ENCODE data around the gene CCT3.
A peak's percentile ranks its signal among the peaks of the same experiment; 100 is the strongest.

Gene CCT3

DNA sequence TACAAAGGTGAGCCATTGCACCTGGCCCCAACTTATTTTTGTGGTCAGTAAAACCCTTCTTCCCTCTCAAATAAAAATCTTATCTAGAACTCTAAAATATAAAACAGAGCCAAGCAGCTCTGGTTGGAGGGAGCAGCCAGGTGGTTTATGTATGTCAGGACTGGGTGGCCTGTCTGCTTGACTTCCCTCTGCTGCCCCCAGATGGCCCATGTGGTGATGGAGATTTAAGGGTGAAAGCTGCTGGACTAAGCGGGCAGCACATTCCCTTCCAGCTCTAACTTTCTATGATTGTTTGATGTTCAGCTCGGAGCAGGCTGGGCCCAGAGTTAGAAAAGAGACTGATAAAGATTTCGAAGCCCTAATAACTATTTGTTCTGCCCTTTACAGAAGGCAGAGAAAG lies 78.3 kb downstream of the CCT3 start:
- Histone ChIP-seq H3K27ac (ENCODE audit: low read length) (no peak overlapping the region), H3K36me3 (replicated peaks; ENCODE audit: insufficient read depth, low read length) (peaks cover 32% of the 10 kb centered on the region), H3K4me1 (ENCODE audit: low read length) (no peaks in the 10 kb centered on the region), H3F3A (ENCODE audit: insufficient read depth, low read length) (no peaks in the 10 kb centered on the region), H3K79me2 (ENCODE audit: low read length) (0 out of 2 replicates have a peak, but pooled peaks cover 3% of the 10 kb centered on the region), H4K20me1 (ENCODE audit: insufficient read depth, low read length) (no peaks in the 10 kb centered on the region), H3K4me3 (ENCODE audit: low read length) (no peak overlapping the region), H3K9ac (ENCODE audit: low read length) (no peak overlapping the region), H3K9me3 (replicated peaks; ENCODE audit: insufficient read depth, low read length) (no peaks in the 10 kb centered on the region), H3K4me2 (ENCODE audit: low read depth, low read length) (no peak overlapping the region), H2AFZ (ENCODE audit: low read length) (no peak overlapping the region), H3K27me3 (replicated peaks; ENCODE audit: insufficient read depth, low read length) (no peaks in the 10 kb centered on the region), H3K9me2 (replicated peaks; ENCODE audit: insufficient read depth, low read length) (no peaks in the 10 kb centered on the region)
- TF ChIP-seq EZH2 (optimal IDR thresholded peaks at IDR 0.05; ENCODE audit: low read depth, low read length) (no peak), CTCF (IDR thresholded peaks at IDR 0.05; ENCODE audit: low read length) (peak; percentile 40), EZH2phosphoT487 (IDR thresholded peaks at IDR 0.05; ENCODE audit: low read length) (no peak)
- DNase-seq: no peak

Data from MM.1S (cell line).